ENCODE measurements around the gene TMEM11. TPM values are rescaled to one million over a fixed set of nuclear protein-coding genes. Genes with fewer than 3 reads are reported as not detected.

Gene TMEM11
- total RNA-seq, 1 experiment from 2014 or later = 47.6 TPM

DNA sequence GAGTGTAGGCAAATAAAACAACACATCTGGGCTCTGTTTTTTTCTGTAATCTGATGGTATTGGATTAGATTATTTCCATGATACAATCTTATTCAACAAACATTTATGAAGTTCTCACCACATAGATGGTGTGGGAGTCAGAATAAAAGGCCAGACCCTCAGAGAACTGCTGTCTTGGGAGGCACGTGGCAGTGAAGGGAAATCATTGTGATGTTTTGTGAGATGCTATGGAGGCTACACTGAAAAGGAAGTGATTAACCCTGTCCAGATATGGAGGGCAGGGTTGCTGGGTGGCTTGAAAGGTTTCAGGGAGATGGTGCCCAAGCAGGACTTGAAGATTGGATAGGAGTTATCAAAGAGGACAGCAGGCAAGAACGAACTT, 51.6 kb downstream of the TMEM11 start:
- no peaks in the 10 kb centered on the region for H3K4me1 ChIP-seq (ENCODE audit: insufficient read depth, low read length, poor library complexity, severe bottlenecking)
- TF ChIP-seq, protein P1, sequence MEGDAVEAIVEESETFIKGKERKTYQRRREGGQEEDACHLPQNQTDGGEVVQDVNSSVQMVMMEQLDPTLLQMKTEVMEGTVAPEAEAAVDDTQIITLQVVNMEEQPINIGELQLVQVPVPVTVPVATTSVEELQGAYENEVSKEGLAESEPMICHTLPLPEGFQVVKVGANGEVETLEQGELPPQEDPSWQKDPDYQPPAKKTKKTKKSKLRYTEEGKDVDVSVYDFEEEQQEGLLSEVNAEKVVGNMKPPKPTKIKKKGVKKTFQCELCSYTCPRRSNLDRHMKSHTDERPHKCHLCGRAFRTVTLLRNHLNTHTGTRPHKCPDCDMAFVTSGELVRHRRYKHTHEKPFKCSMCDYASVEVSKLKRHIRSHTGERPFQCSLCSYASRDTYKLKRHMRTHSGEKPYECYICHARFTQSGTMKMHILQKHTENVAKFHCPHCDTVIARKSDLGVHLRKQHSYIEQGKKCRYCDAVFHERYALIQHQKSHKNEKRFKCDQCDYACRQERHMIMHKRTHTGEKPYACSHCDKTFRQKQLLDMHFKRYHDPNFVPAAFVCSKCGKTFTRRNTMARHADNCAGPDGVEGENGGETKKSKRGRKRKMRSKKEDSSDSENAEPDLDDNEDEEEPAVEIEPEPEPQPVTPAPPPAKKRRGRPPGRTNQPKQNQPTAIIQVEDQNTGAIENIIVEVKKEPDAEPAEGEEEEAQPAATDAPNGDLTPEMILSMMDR (conservative IDR thresholded peaks at IDR 0.05; ENCODE audit: low read depth, low read length) = no peak
- no peak for TF ChIP-seq EZH2 (IDR thresholded peaks at IDR 0.05; ENCODE audit: borderline replicate concordance, low read depth, low read length, poor library complexity, severe bottlenecking)
- no peak for DNase-seq (ENCODE audit: low spot score)
- no peak overlapping the region for H3K27ac ChIP-seq (ENCODE audit: low read depth, low read length, poor library complexity, severe bottlenecking)
- ChIA-PET CTCF (no interaction called here), POLR2A (ENCODE audit: low non-redundant PET) (no interaction called here)
- intact Hi-C loops (cut with micrococcal nuclease; ENCODE audit: unreplicated experiment) = no loop called here
- H3K27me3 ChIP-seq (replicated peaks; ENCODE audit: insufficient read depth, low read depth, low read length, poor library complexity) = no peaks in the 10 kb centered on the region
- no peaks in the 10 kb centered on the region for H3K36me3 ChIP-seq (ENCODE audit: insufficient read depth, low read length, poor library complexity, severe bottlenecking)
- no peak overlapping the region for H3K4me3 ChIP-seq (ENCODE audit: low read depth, low read length, poor library complexity, severe bottlenecking)
- no TSS peak for BruUV-seq (replicated peaks)
- H3K9me3 ChIP-seq (ENCODE audit: low read depth, low read length, poor library complexity, severe bottlenecking) = no peaks in the 10 kb centered on the region

DNA sequence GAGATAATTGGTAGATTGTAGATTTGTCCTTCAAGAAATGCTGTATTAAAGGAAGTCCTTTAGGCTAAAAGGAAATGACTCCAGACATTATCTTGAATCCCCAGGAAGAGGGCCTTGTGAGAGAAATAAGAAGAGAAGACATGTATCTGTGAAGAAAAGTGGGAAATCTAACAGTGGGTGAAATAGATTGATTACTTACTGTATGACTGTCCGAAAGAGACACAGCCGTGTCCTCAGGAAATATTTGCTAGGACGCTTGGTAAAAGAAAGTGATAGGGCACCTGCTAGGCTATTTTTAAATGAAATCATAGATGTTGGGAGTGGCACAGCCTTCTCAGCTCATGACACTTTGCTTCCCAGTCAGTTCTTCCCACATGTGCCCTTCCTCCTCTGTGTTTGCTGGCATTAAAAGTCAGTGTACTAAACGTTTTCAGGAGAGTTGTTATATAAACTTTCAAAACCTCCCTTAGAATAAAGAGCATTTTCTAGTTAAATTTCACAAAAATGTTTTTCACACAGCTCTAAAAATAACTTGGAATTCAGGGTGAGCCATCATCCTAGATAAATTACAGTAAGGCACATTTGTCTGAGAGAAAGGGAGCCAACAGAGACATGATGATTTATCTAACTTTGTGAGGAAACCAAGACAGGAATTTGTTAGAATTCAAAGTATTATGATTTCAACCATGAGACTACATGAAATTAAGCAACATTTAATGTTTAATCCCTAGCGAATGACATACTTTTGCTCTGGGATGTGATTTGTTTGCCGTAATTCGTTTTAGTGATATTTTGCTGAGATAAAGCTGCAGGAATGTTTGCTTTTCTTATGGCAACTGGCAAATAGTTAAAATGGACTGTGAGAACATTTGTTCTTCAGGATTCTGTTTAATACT, 52.2 kb downstream of the TMEM11 start:
- intact Hi-C loops (cut with micrococcal nuclease; ENCODE audit: unreplicated experiment) = no loop called here
- Histone ChIP-seq H3K36me3 (ENCODE audit: insufficient read depth, low read length, poor library complexity, severe bottlenecking) (no peaks in the 10 kb centered on the region), H3K27me3 (replicated peaks; ENCODE audit: insufficient read depth, low read depth, low read length, poor library complexity) (no peaks in the 10 kb centered on the region), H3K9me3 (ENCODE audit: low read depth, low read length, poor library complexity, severe bottlenecking) (no peaks in the 10 kb centered on the region), H3K4me1 (ENCODE audit: insufficient read depth, low read length, poor library complexity, severe bottlenecking) (no peaks in the 10 kb centered on the region), H3K4me3 (ENCODE audit: low read depth, low read length, poor library complexity, severe bottlenecking) (no peak overlapping the region), H3K27ac (ENCODE audit: low read depth, low read length, poor library complexity, severe bottlenecking) (no peak overlapping the region)
- no peak for DNase-seq (ENCODE audit: low spot score)
- no TSS peak for BruUV-seq (replicated peaks)
- CTCF ChIA-PET = no interaction called here
- POLR2A ChIA-PET (ENCODE audit: low non-redundant PET) = no interaction called here
- TF ChIP-seq, protein P1 (conservative IDR thresholded peaks at IDR 0.05; ENCODE audit: low read depth, low read length) = no peak
- TF ChIP-seq EZH2 (IDR thresholded peaks at IDR 0.05; ENCODE audit: borderline replicate concordance, low read depth, low read length, poor library complexity, severe bottlenecking) = no peak

DNA sequence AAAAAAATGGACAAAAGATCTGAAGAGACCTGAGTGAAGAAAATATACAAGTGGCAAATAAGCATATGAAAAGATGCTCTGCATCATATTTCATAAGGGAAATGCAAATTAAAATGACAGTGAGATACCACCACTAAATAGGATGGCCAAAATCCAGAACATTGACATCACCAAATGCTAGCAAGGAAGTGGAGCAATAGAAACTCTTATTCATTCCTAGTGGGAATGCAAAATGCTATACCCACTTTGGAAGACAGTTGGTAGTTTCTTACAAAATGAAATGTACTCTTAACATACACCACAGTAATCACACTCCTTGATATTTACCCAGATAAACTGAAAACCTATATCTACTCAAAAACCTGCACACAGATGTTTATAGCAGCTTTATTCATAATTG, 53.6 kb downstream of the TMEM11 start:
- Histone ChIP-seq H3K9me3 (ENCODE audit: low read depth, low read length, poor library complexity, severe bottlenecking) (no peaks in the 10 kb centered on the region), H3K27me3 (replicated peaks; ENCODE audit: insufficient read depth, low read depth, low read length, poor library complexity) (no peaks in the 10 kb centered on the region), H3K27ac (ENCODE audit: low read depth, low read length, poor library complexity, severe bottlenecking) (no peak overlapping the region), H3K36me3 (ENCODE audit: insufficient read depth, low read length, poor library complexity, severe bottlenecking) (no peaks in the 10 kb centered on the region), H3K4me1 (ENCODE audit: insufficient read depth, low read length, poor library complexity, severe bottlenecking) (no peaks in the 10 kb centered on the region), H3K4me3 (ENCODE audit: low read depth, low read length, poor library complexity, severe bottlenecking) (no peak overlapping the region)
- no peak for TF ChIP-seq EZH2 (IDR thresholded peaks at IDR 0.05; ENCODE audit: borderline replicate concordance, low read depth, low read length, poor library complexity, severe bottlenecking)
- TF ChIP-seq, protein P1 (conservative IDR thresholded peaks at IDR 0.05; ENCODE audit: low read depth, low read length) = no peak
- no TSS peak for BruUV-seq (replicated peaks)
- no peak for DNase-seq (ENCODE audit: low spot score)
- intact Hi-C loops (cut with micrococcal nuclease; ENCODE audit: unreplicated experiment) = no loop called here
- POLR2A ChIA-PET (ENCODE audit: low non-redundant PET) = no interaction called here
- CTCF ChIA-PET = no interaction called here
